Measurements from ENCODE around the gene HIVEP2. TPM values are rescaled to one million over a fixed set of nuclear protein-coding genes. Genes with fewer than 3 reads are reported as not detected.

Gene HIVEP2
- total RNA-seq, 2 donors from 2014 or later: 1.7 to 2.4 TPM

- H3K27ac Mint-ChIP-seq: no peak overlapping the region
- H3K9me3 ChIP-seq (ENCODE audit: control insufficient read depth, low read length): no peaks in the 10 kb centered on the region
- no peak for DNase-seq
- no peaks in the 10 kb centered on the region for H3K27me3 Mint-ChIP-seq (ENCODE audit: insufficient read depth)
- TF ChIP-seq, protein P1, sequence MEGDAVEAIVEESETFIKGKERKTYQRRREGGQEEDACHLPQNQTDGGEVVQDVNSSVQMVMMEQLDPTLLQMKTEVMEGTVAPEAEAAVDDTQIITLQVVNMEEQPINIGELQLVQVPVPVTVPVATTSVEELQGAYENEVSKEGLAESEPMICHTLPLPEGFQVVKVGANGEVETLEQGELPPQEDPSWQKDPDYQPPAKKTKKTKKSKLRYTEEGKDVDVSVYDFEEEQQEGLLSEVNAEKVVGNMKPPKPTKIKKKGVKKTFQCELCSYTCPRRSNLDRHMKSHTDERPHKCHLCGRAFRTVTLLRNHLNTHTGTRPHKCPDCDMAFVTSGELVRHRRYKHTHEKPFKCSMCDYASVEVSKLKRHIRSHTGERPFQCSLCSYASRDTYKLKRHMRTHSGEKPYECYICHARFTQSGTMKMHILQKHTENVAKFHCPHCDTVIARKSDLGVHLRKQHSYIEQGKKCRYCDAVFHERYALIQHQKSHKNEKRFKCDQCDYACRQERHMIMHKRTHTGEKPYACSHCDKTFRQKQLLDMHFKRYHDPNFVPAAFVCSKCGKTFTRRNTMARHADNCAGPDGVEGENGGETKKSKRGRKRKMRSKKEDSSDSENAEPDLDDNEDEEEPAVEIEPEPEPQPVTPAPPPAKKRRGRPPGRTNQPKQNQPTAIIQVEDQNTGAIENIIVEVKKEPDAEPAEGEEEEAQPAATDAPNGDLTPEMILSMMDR (conservative IDR thresholded peaks at IDR 0.05): no peak
- no peak overlapping the region for H3K4me3 ChIP-seq (ENCODE audit: low read length)
- no peak overlapping the region for H3K9ac ChIP-seq (ENCODE audit: extremely low read depth, low read length, poor library complexity, severe bottlenecking)
- no peaks in the 10 kb centered on the region for H3K27me3 ChIP-seq (ENCODE audit: control insufficient read depth, insufficient read depth, low read length, poor library complexity, severe bottlenecking)
- H3K36me3 ChIP-seq (ENCODE audit: control insufficient read depth, insufficient read depth, low read length): no peaks in the 10 kb centered on the region
- WGBS, 2 experiments (ENCODE audit: insufficient coverage in 1 of 2, insufficient read length in 1 of 2): 90 to 97% methylated on average over 7 to 12 of the region's 12 CpGs
- H3K4me3 Mint-ChIP-seq: no peak overlapping the region
- peaks cover 7% of the 10 kb centered on the region for H3K4me1 Mint-ChIP-seq
- H3K9me3 Mint-ChIP-seq: no peaks in the 10 kb centered on the region
- no peak overlapping the region for H3K27ac ChIP-seq (ENCODE audit: low read depth, low read length)
- H3K36me3 Mint-ChIP-seq (ENCODE audit: low read depth): no peaks in the 10 kb centered on the region
- H3K4me1 ChIP-seq (ENCODE audit: control insufficient read depth, insufficient read depth, low read length): no peaks in the 10 kb centered on the region
These were observed 90.1 kb downstream of the HIVEP2 start for GRCh38 chr6:142854589-142855488.

DNA sequence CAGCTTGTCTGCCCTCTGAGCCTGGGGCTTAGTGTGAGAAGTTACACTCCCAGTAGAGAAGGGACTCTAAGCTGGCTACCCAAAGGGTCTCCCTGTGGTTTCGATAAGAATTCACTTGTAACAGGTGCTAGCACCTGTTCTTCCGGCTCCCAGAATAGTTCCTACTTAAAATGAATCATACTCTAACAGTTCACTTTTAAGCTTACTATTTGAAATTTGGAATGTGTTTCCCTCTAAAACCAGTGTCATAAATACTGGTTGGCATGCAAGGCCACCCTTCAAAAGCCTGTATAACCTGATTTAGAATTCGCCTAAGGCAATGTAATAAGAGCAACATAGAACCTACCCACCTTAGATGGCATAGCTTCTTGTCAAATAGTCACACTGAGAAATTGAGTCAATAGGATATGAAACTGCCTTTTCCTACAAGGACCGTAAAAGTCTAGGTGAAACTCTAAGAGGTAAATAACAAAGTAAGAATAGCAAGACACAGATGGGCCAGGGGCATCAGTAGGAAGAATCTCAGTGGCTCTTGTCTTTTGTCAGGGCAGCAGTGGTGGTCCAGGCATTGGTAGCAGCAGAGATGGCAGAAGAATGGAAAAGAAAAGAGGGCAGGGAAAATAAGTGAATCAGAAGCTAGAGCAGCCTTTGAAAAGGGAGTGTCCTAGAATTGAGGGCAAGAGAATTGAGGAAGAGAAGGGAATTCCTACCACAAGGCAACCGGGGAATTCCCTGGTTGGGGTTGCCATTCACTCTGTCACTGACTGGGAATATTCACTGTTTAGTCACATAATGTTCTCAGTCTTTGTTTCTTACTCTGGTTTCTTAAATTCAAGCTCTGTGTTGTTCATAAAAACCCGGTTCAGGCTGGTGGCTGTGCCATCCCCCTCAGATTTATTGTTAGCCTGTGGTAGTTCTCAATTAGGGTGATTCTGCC lies 91.5 kb downstream of the HIVEP2 start:
- Histone ChIP-seq H3K9me3 (ENCODE audit: control insufficient read depth, low read length) (no peaks in the 10 kb centered on the region), H3K4me1 (ENCODE audit: control insufficient read depth, insufficient read depth, low read length) (no peaks in the 10 kb centered on the region), H3K27me3 (ENCODE audit: control insufficient read depth, insufficient read depth, low read length, poor library complexity, severe bottlenecking) (no peaks in the 10 kb centered on the region), H3K36me3 (ENCODE audit: control insufficient read depth, insufficient read depth, low read length) (no peaks in the 10 kb centered on the region), H3K4me3 (ENCODE audit: low read length) (no peak overlapping the region), H3K27ac (ENCODE audit: low read depth, low read length) (no peak overlapping the region), H3K9ac (ENCODE audit: extremely low read depth, low read length, poor library complexity, severe bottlenecking) (no peak overlapping the region)
- H3K4me1 Mint-ChIP-seq: peaks cover 7% of the 10 kb centered on the region
- 94 to 95% methylated on average over 3 to 6 of the region's 6 CpGs for WGBS, 2 experiments (ENCODE audit: insufficient coverage in 1 of 2, insufficient read length in 1 of 2)
- no peaks in the 10 kb centered on the region for H3K36me3 Mint-ChIP-seq (ENCODE audit: low read depth)
- no peak for DNase-seq
- TF ChIP-seq, protein P1 (conservative IDR thresholded peaks at IDR 0.05): no peak
- H3K9me3 Mint-ChIP-seq: no peaks in the 10 kb centered on the region
- no peak overlapping the region for H3K27ac Mint-ChIP-seq
- no peaks in the 10 kb centered on the region for H3K27me3 Mint-ChIP-seq (ENCODE audit: insufficient read depth)
- H3K4me3 Mint-ChIP-seq: no peak overlapping the region

GRCh38 chr6:142851601-142852000 lies 93.4 kb downstream of the HIVEP2 start:
- no peaks in the 10 kb centered on the region for H3K9me3 ChIP-seq (ENCODE audit: control insufficient read depth, low read length)
- WGBS, 2 experiments (ENCODE audit: insufficient coverage in 1 of 2, insufficient read length in 1 of 2): 80 to 93% methylated on average over 1 to 2 of the region's 2 CpGs
- peaks cover 21% of the 10 kb centered on the region for H3K4me1 Mint-ChIP-seq
- H3K4me1 ChIP-seq (ENCODE audit: control insufficient read depth, insufficient read depth, low read length): peaks cover 3% of the 10 kb centered on the region
- H3K36me3 Mint-ChIP-seq (ENCODE audit: low read depth): no peaks in the 10 kb centered on the region
- H3K4me3 ChIP-seq (ENCODE audit: low read length): no peak overlapping the region
- H3K36me3 ChIP-seq (ENCODE audit: control insufficient read depth, insufficient read depth, low read length): no peaks in the 10 kb centered on the region
- no peak overlapping the region for H3K9ac ChIP-seq (ENCODE audit: extremely low read depth, low read length, poor library complexity, severe bottlenecking)
- TF ChIP-seq, protein P1 (conservative IDR thresholded peaks at IDR 0.05): no peak
- H3K27ac ChIP-seq (ENCODE audit: low read depth, low read length): no peak overlapping the region
- no peaks in the 10 kb centered on the region for H3K27me3 Mint-ChIP-seq (ENCODE audit: insufficient read depth)
- no peaks in the 10 kb centered on the region for H3K27me3 ChIP-seq (ENCODE audit: control insufficient read depth, insufficient read depth, low read length, poor library complexity, severe bottlenecking)
- no peak overlapping the region for H3K4me3 Mint-ChIP-seq
- no peaks in the 10 kb centered on the region for H3K9me3 Mint-ChIP-seq
- no peak overlapping the region for H3K27ac Mint-ChIP-seq
- no peak for DNase-seq

Measured in endodermal cell (in vitro differentiated cells).